Fibroblast of mammary gland (primary cell): ENCODE measurements around the gene LYPLA2.
"Not testable (repeated sequence)": the region's sequence is repeated elsewhere in the genome, so short reads cannot be mapped to it uniquely, and the experiment has no call there.

ENCODE experiments used
- DNase-seq: peaks from one replicate; pipeline ENCODE4 v3.0.0-alpha.2; 2010; ENCODE audit warnings: low read depth
- H3K4me3 ChIP-seq: 2 replicates; pipeline ENCODE4 v1.5.1; 2011; ENCODE audit warnings: low read depth, mild to moderate bottlenecking, low read length, moderate library complexity; ENCODE audit not compliant: control insufficient read depth
- TF ChIP-seq, protein P1 (sequence below): conservative IDR thresholded peaks from 2 replicates; pipeline ENCODE4 v1.5.1; 2011; ENCODE audit warnings: low read depth, low read length, inconsistent platforms; ENCODE audit not compliant: control insufficient read depth, insufficient read depth

LYPLA2 gene

DNA sequence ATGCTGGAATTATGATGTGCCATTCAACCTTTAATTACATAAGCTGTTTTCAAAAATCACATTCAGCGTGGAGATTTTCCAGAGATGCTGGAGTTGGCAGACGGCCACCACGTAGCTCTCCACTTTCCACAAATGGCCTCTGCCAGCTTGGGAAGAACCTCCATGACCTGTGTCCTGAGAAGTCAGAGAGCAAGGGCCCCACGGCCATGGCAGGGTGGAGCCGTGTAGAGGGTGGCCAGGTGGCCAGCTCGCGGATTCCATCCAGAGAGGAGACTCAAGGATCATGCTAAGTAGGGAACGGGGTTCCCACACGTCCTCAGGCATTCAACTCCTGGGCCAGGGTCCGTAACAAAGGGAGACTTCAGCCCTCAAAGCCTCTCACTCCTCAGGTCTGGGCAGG lies 10.9 kb downstream of the LYPLA2 start:
- DNase-seq = no peak
- TF ChIP-seq, protein P1, sequence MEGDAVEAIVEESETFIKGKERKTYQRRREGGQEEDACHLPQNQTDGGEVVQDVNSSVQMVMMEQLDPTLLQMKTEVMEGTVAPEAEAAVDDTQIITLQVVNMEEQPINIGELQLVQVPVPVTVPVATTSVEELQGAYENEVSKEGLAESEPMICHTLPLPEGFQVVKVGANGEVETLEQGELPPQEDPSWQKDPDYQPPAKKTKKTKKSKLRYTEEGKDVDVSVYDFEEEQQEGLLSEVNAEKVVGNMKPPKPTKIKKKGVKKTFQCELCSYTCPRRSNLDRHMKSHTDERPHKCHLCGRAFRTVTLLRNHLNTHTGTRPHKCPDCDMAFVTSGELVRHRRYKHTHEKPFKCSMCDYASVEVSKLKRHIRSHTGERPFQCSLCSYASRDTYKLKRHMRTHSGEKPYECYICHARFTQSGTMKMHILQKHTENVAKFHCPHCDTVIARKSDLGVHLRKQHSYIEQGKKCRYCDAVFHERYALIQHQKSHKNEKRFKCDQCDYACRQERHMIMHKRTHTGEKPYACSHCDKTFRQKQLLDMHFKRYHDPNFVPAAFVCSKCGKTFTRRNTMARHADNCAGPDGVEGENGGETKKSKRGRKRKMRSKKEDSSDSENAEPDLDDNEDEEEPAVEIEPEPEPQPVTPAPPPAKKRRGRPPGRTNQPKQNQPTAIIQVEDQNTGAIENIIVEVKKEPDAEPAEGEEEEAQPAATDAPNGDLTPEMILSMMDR = no peak
- H3K4me3 ChIP-seq = no peak overlapping the region

DNA sequence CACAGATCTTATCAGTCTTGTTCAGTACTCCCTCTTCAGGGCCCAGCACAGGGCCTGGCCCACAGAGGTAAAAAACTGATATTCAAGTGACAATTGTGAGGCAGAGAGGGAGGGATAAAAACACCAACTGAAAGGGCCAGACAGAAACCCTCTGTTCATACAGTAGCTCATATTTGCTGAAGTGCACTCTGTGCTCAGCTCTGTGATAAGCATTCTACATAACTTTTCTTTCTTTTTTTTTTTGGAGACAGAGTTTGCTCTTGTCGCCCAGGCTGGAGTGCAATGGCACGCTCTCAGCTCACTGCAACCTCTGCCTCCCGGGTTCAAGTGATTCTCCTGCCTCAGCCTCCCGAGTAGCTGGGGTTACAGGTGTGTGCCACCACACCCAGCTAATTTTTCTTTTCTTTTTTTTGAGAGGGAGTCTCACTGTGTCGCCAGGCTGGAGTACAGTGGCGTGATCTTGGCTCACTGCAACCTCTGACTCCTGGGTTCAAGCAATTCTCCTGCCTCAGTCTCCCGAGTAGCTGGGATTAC lies 11.9 kb downstream of the LYPLA2 start:
- H3K4me3 ChIP-seq, DNase-seq: not testable (repeated sequence)

DNA sequence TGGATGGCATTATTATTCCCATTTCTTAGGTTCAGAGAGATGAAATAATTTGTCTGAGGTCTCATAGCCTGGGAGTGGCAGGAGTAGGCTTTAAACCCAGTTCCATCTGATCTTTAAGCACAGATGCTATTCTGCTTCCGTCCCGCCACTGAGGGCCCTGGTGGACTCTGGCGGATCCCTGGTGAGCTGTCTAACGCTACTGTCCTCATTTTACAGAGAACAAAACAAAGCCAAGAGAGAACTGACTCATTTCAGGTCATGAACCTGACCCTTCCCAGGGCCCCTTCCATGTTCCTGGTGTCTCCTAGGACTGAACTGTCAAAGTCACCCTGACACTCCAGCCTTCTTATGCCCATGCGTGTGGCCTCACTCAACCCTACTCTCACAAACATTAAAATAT lies 12.7 kb downstream of the LYPLA2 start:
- TF ChIP-seq, protein P1 = no peak
- no peak overlapping the region for H3K4me3 ChIP-seq
- no peak for DNase-seq

DNA sequence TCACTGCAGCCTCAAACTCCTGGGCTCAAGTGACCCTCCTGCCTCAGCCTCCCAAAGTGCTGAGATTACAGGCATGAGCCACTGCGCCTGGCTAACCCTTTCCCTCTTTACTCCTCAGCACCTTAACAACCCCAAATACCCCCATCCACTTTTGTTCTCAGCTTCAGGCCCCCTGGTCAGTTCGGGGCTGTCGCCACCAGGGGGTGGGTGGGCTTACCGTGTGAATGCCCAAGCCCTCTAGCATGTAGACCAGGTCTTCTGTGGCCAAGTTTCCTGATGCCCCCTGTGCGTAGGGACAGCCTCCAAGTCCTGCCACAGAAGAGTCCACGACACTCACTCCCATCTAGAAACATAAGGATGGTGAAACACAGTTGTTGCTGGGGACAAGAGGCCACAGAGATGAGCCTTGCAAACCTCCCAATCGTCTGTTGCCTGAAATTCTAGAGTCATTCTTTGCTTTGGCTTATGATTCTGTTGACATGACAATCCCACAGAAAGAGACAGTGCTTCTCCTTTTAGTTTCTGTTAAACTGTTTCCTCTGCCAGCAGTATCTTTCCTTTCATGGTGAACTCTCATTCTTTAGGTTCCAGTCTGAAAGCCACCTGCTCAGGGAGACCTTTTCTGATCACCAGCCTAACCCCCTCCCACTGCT lies 13.4 kb downstream of the LYPLA2 start:
- DNase-seq = no peak
- TF ChIP-seq, protein P1 = peak; percentile 16
- no peak overlapping the region for H3K4me3 ChIP-seq

DNA sequence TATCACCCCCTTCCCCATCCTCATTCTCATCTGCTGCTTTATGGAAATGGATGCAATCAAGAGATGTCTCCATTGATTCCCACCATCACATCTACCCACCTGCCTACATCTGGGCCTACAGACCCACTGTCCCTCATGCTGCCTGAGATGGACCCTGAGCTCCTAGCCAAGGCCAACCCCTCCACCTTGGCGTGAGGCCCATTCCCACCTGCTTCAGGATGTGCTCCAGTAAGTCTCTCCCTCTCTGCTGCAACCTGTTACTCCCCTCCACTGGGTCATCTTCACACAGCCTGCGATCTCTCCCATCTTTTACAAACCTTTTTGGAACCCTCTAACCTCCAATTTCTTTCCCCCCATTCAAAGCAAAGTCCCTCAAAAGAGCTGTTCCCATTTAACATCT lies 14.1 kb downstream of the LYPLA2 start:
- TF ChIP-seq, protein P1 = no peak
- DNase-seq = no peak
- H3K4me3 ChIP-seq = no peak overlapping the region

DNA sequence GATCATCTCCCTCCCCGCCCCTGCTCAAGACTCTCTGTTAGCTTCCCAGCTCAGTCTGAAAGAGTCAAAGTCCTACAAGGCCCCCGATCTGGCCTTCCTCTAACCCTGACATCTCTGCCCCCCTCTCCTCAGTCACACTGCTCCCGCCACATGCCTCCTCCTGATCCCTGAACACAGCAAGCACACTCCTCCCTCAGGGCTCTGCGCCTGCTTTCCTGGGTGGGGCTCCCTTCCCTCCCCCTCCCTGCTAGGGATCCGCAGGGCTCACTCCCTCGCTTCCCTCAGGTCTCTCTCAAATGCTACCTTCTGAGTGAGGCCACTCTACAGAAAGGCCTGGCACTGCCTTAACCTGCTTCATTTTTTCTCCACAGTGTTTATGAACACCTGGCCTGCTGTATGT lies 15.3 kb downstream of the LYPLA2 start:
- no peak overlapping the region for H3K4me3 ChIP-seq
- DNase-seq = no peak
- TF ChIP-seq, protein P1 = no peak

DNA sequence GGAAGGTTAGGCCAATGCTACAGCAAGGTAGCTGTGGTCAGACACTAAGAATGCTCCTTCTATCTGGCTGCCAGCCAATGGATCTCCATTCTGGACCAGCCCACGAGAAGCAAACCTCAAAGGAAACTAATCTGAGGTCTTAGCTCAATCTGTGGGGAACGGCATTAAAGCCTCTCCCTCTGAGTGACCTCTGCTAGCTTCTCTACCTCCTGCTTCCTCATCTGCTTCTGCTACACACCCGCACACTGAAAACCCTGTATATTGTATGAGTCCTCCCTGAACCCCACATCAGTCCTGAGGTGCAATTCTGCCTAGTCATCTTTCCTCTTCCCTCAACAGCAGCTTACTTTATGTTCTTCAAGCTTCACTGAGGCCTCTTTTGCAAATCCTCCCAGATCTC lies 16.5 kb downstream of the LYPLA2 start:
- TF ChIP-seq, protein P1 = no peak
- no peak for DNase-seq
- H3K4me3 ChIP-seq = no peak overlapping the region
